Kidney epithelial cell (primary cell): ENCODE data around the gene CAMK2B. TPM values are rescaled to one million over a fixed set of nuclear protein-coding genes. Genes with fewer than 3 reads are reported as not detected.

Experiments
- DNase-seq: peaks from one replicate; pipeline ENCODE4 v3.0.0-alpha.2; 2010; ENCODE audit warnings: low read depth
- H3K27me3 ChIP-seq: 2 replicates; pipeline ENCODE4 v1.6.0; 2011; ENCODE audit warnings: low read length; ENCODE audit not compliant: control insufficient read depth, insufficient read depth
- H3K36me3 ChIP-seq: 2 replicates; pipeline ENCODE4 v1.5.1; 2011; ENCODE audit warnings: low read length; ENCODE audit not compliant: control insufficient read depth, insufficient read depth
- H3K4me3 ChIP-seq: 2 replicates; pipeline ENCODE4 v1.5.1; 2011; ENCODE audit warnings: low read depth, mild to moderate bottlenecking, control low read depth, low read length
- total RNA-seq: library from RNA; depleted of rRNA; stranded (reverse); fragments of >200 nt; gene quantifications from 2 replicates; pipeline ENCODE4 v1.2.3, GENCODE V29; 2015
- TF ChIP-seq, protein P1 (sequence below): IDR thresholded peaks from 2 replicates; pipeline ENCODE4 v1.5.1; 2011; ENCODE audit warnings: mild to moderate bottlenecking, moderate library complexity, low read length, control low read depth, inconsistent platforms; ENCODE audit not compliant: insufficient read depth, poor library complexity, severe bottlenecking

CAMK2B gene
- total RNA-seq, 1 donor from 2014 or later: not detected

DNA sequence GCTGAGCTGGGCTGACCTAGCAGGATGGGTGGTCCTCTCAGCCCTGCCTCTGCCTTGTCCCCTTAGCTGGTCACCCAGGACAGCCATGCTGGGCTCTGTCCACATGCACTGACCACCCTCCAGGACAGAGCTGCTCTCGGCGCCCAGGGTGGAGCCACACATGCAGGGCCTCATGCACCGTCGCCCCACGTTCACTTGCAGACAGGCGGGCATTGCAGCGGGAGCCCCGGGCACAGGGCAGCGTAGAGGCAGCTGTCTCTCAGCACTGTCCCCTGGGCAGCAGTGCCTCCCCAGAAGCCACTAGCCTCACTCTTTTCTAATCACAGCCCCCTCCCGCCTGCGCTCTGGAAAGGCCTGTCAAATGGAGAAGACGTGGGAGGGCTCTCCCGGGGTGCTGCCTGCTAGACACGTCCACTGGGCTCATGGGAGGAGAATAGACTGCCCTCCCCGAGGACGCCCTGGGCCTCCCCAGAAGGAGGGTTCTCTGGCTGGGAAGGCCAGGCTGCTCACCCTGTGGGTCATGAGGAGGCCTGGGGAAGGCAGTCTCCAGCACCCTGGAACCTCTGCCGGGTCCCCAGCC is 87.2 kb downstream of the CAMK2B start:
- Histone ChIP-seq H3K4me3 (no peak overlapping the region), H3K27me3 (peaks cover 4% of the 10 kb centered on the region), H3K36me3 (no peaks in the 10 kb centered on the region)
- TF ChIP-seq, protein P1, sequence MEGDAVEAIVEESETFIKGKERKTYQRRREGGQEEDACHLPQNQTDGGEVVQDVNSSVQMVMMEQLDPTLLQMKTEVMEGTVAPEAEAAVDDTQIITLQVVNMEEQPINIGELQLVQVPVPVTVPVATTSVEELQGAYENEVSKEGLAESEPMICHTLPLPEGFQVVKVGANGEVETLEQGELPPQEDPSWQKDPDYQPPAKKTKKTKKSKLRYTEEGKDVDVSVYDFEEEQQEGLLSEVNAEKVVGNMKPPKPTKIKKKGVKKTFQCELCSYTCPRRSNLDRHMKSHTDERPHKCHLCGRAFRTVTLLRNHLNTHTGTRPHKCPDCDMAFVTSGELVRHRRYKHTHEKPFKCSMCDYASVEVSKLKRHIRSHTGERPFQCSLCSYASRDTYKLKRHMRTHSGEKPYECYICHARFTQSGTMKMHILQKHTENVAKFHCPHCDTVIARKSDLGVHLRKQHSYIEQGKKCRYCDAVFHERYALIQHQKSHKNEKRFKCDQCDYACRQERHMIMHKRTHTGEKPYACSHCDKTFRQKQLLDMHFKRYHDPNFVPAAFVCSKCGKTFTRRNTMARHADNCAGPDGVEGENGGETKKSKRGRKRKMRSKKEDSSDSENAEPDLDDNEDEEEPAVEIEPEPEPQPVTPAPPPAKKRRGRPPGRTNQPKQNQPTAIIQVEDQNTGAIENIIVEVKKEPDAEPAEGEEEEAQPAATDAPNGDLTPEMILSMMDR: no peak
- no peak for DNase-seq

DNA sequence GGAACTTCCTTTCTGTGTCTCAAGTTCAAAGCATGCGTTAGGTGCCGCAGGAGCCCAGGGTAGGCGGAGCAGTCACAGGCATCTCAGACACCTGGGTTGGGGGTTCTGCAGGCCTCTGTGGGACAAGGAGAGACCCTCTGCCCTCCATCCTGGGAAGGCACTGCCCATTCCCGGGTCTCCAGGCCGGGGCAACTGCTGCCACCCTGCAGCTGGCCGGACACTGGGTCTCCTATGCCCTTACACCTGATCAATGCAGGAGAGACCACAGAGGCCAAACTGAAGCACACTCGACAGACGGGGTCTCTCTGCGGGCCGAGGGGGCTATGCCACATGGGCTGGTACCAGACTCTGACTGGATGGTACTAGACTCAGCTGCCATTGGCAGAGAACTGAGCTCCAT is 87.7 kb downstream of the CAMK2B start:
- DNase-seq: no peak
- Histone ChIP-seq H3K27me3 (peaks cover 7% of the 10 kb centered on the region), H3K4me3 (no peak overlapping the region), H3K36me3 (no peaks in the 10 kb centered on the region)
- TF ChIP-seq, protein P1: no peak

DNA sequence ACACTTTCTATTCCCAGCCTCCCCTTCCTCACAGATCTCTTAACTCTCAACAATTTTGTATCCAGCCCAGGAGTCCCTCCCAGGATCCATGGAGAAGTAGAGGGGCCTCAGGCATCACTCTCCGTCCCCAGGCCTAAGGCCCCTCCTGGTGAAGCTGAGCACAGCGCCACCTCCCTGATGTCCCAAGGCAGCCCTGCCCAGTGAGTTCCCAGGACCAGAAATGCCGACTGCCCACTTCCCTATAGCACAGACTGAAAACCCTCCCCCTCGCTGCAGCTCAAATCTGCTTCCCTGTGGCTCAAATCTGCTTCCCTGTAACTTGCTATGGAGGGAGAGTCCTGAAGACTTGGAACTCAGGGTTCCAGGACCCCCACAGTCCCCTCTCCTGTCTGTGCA is 89.1 kb downstream of the CAMK2B start:
- H3K27me3 ChIP-seq: peaks cover 8% of the 10 kb centered on the region
- DNase-seq: no peak
- H3K36me3 ChIP-seq: no peaks in the 10 kb centered on the region
- TF ChIP-seq, protein P1: peak; percentile 13
- no peak overlapping the region for H3K4me3 ChIP-seq

DNA sequence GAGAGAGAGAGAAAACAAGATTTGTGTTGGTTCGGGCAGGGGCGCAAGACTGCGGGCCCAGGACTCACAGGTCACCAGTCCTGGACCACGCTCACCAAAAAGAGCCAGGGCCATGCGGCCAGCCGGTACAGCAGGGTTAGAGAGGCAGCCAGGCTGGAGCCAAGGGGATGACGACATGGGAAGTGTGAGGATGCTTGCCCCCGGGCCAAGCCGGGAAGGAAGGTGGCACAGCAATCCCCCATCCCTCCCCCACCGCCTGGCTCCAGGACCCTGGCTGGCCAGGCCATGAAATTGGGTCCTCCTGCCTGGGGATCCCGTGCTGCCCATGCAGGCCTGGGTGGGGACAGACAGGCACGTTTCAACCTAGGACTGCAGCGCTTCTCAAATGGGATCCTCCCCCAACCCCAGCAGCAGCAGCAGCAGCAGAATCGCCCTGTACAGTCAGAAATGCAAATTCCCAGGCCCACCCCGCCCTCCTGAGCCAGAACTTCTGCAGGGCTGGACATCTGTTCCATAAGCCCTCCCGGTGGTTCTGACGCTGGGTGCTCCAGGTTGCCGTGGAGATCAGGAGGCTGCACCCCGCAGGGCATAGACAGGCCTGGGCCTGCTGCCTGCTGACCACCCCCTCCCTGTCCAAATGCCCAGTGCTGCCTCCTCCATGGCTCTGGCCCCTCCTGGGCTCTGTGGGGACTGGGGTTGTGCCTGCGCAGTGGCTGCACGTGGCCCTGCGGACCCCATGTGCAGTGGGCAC is 89.6 kb downstream of the CAMK2B start:
- DNase-seq: no peak
- TF ChIP-seq, protein P1: no peak
- Histone ChIP-seq H3K27me3 (peaks cover 6% of the 10 kb centered on the region), H3K4me3 (no peak overlapping the region), H3K36me3 (no peaks in the 10 kb centered on the region)

DNA sequence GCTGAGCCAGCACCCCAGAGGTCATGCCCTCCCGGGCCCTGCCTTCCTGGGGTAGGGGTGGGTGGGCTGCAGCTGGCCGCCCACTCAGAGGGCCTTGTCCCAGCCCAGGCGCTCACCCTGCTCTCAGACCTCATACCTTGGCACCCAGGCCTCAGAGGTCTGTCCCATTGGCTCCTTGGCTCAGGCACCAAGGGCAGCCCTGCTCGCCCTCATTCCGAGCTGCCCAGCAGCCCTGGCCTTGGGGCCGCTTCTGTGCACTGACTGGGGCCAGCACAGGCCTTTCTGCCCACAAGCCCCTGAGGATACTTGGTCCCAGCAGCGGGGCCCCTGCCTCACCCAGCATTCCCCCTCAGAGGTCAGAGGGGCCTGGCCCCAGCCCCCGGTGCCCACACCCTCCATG is 90.3 kb downstream of the CAMK2B start:
- Histone ChIP-seq H3K27me3 (peaks cover 6% of the 10 kb centered on the region), H3K4me3 (no peak overlapping the region), H3K36me3 (no peaks in the 10 kb centered on the region)
- TF ChIP-seq, protein P1: no peak
- DNase-seq: no peak
